Measurements from ENCODE around the gene C5orf15. TPM values are rescaled to one million over a fixed set of nuclear protein-coding genes. Genes with fewer than 3 reads are reported as not detected.

C5orf15 gene
- total and polyA plus RNA-seq, 2 experiments from 2014 or later, result 37.7 to 61.4 TPM

- H3K9me3 Mint-ChIP-seq, result no peaks in the 10 kb centered on the region
- DNase-seq (ENCODE audit: low spot score) (no peak), ATAC-seq (no peak)
- H3K4me3 Mint-ChIP-seq, result no peak overlapping the region
- H3K27me3 ChIP-seq (ENCODE audit: insufficient read depth), result no peaks in the 10 kb centered on the region
- peak overlapping the region; percentile 39; the same call in 1 of the 2 replicates for H3K27ac ChIP-seq (ENCODE audit: low read depth)
- peaks cover 6% of the 10 kb centered on the region; the same call in 2 of the 3 replicates for H3K4me1 Mint-ChIP-seq
- no peaks in the 10 kb centered on the region for H3K9me2 ChIP-seq (ENCODE audit: insufficient read depth)
- no peaks in the 10 kb centered on the region; the same call in 1 of the 2 replicates for H3F3A ChIP-seq (replicated peaks; ENCODE audit: low read depth)
- no peak overlapping the region for H2AFZ ChIP-seq
- no peak for TF ChIP-seq REST (IDR thresholded peaks at IDR 0.05; ENCODE audit: unreplicated experiment)
- no peak for TF ChIP-seq ZNF462 (CRISPR knock-in tag; IDR thresholded peaks at IDR 0.05)
- no peak for TF ChIP-seq POLR2AphosphoS5 (IDR thresholded peaks at IDR 0.05; ENCODE audit: low read depth)
- TF ChIP-seq ETS1 (IDR thresholded peaks at IDR 0.05), result no peak
- no peak for TF ChIP-seq CREB1 (CRISPR knock-in tag; IDR thresholded peaks at IDR 0.05; ENCODE audit: low read depth)
- TF ChIP-seq EZH2 (IDR thresholded peaks at IDR 0.05; ENCODE audit: low read depth, unreplicated experiment), result no peak
- no peak for TF ChIP-seq JUNB (IDR thresholded peaks at IDR 0.05; ENCODE audit: unreplicated experiment)
- TF ChIP-seq NANOG (IDR thresholded peaks at IDR 0.05; ENCODE audit: borderline replicate concordance), result no peak
- H3K36me3 Mint-ChIP-seq (ENCODE audit: low read depth), result peaks cover 81% of the 10 kb centered on the region
- no peak overlapping the region for H3K4me2 ChIP-seq
- peaks cover 38% of the 10 kb centered on the region for H3K36me3 ChIP-seq (ENCODE audit: insufficient read depth)
- no peak overlapping the region for H3K27ac Mint-ChIP-seq
- H3K27me3 Mint-ChIP-seq (ENCODE audit: insufficient read depth, low read depth, poor library complexity), result no peaks in the 10 kb centered on the region
- H3K79me2 ChIP-seq (replicated peaks; ENCODE audit: insufficient read depth), result peaks cover 40% of the 10 kb centered on the region
- no peak overlapping the region for H3K4me3 ChIP-seq
- peaks cover 12% of the 10 kb centered on the region for H4K20me1 ChIP-seq (replicated peaks; ENCODE audit: insufficient read depth)
- H3K4me1 ChIP-seq (ENCODE audit: insufficient read depth), result peaks cover 12% of the 10 kb centered on the region; the same call in 1 of the 2 replicates
Observed at GRCh38 chr5:133980652-133981051, 12.2 kb upstream of the C5orf15 start.
